Large intestine (tissue), 3 donors: ENCODE data around the gene TNKS2. TPM values are rescaled to one million over a fixed set of nuclear protein-coding genes. Genes with fewer than 3 reads are reported as not detected.

Experiments
- DNase-seq, 2 donors: peaks; one replicate each; pipeline versions ENCODE4 v3.0.0 to v3.0.0-alpha.2; 2013
- H3K27ac ChIP-seq: one replicate; pipeline ENCODE4 v1.5.1; 2013; ENCODE audit warnings: low read length
- H3K27me3 ChIP-seq: 2 replicates; pipeline ENCODE4 v1.6.1; 2013; ENCODE audit warnings: low read length; ENCODE audit not compliant: control insufficient read depth, insufficient read depth
- H3K36me3 ChIP-seq: 2 replicates; pipeline ENCODE4 v1.6.1; 2013; ENCODE audit warnings: low read length; ENCODE audit not compliant: control insufficient read depth, insufficient read depth
- H3K4me1 ChIP-seq: one replicate; pipeline ENCODE4 v1.6.1; 2013; ENCODE audit warnings: low read length; ENCODE audit not compliant: control insufficient read depth, insufficient read depth
- H3K4me3 ChIP-seq: one replicate; pipeline ENCODE4 v1.5.1; 2013; ENCODE audit warnings: low read length
- H3K9me3 ChIP-seq: one replicate; pipeline ENCODE4 v1.6.1; 2013; ENCODE audit warnings: mild to moderate bottlenecking, low read depth, low read length, moderate library complexity; ENCODE audit not compliant: control insufficient read depth
- WGBS: methylation state at CpG from one replicate; pipeline ENCODE4 v1.1.5; 2013; ENCODE audit warnings: low lambda C conversion rate; ENCODE audit not compliant: insufficient coverage; 5-methylcytosine and 5-hydroxymethylcytosine counted together
- polyA plus RNA-seq: library from polyadenylated mRNA; unstranded; fragments of 120-200 nt; gene quantifications from one replicate; pipeline ENCODE4 v1.2.1, GENCODE V29; 2013

The TNKS2 gene
- polyA plus RNA-seq, 1 donor, result 30.6 TPM

GRCh38 chr10:91771907-91772306, 26.3 kb upstream of the TNKS2 start:
- H3K4me3 ChIP-seq, result no peak overlapping the region
- no CpG with 5 or more reads among the region's 1 CpG for WGBS
- H3K27ac ChIP-seq, result no peak overlapping the region
- H3K4me1 ChIP-seq, result no peaks in the 10 kb centered on the region
- peaks cover 3% of the 10 kb centered on the region for H3K27me3 ChIP-seq
- no peaks in the 10 kb centered on the region for H3K36me3 ChIP-seq
- H3K9me3 ChIP-seq, result no peaks in the 10 kb centered on the region
- DNase-seq, result no peak

- no peaks in the 10 kb centered on the region for H3K4me1 ChIP-seq
- no peaks in the 10 kb centered on the region for H3K9me3 ChIP-seq
- H3K4me3 ChIP-seq, result no peak overlapping the region
- no peaks in the 10 kb centered on the region for H3K36me3 ChIP-seq
- H3K27me3 ChIP-seq, result peaks cover 3% of the 10 kb centered on the region
- no peak overlapping the region for H3K27ac ChIP-seq
- no peak for DNase-seq
- 100% methylated on average over 1 of the region's 2 CpGs for WGBS
These were observed 25.8 kb upstream of the TNKS2 start for GRCh38 chr10:91772461-91772860.

- no peak overlapping the region for H3K27ac ChIP-seq
- DNase-seq, result no peak
- H3K9me3 ChIP-seq, result no peaks in the 10 kb centered on the region
- no peaks in the 10 kb centered on the region for H3K36me3 ChIP-seq
- no CpG with 5 or more reads among the region's 1 CpG for WGBS
- peaks cover 3% of the 10 kb centered on the region for H3K27me3 ChIP-seq
- no peak overlapping the region for H3K4me3 ChIP-seq
- no peaks in the 10 kb centered on the region for H3K4me1 ChIP-seq
These were observed 25.4 kb upstream of the TNKS2 start for GRCh38 chr10:91772869-91773268.

GRCh38 chr10:91774571-91774970, 23.7 kb upstream of the TNKS2 start:
- no peaks in the 10 kb centered on the region for H3K36me3 ChIP-seq
- WGBS, result 100% methylated on average over 1 of the region's 2 CpGs

GRCh38 chr10:91775731-91776130, 22.5 kb upstream of the TNKS2 start:
- H3K27ac ChIP-seq, result no peak overlapping the region
- H3K9me3 ChIP-seq, result no peaks in the 10 kb centered on the region
- no peaks in the 10 kb centered on the region for H3K4me1 ChIP-seq
- no peak for DNase-seq
- H3K27me3 ChIP-seq, result peaks cover 3% of the 10 kb centered on the region
- H3K4me3 ChIP-seq, result no peak overlapping the region
- no CpG with 5 or more reads among the region's 2 CpGs for WGBS
- no peaks in the 10 kb centered on the region for H3K36me3 ChIP-seq

More at GRCh38 chr10:91774571-91774970, 23.7 kb upstream of the TNKS2 start:
- no peak for DNase-seq
- Histone ChIP-seq H3K27me3 (peaks cover 3% of the 10 kb centered on the region), H3K4me3 (no peak overlapping the region), H3K9me3 (no peaks in the 10 kb centered on the region), H3K27ac (no peak overlapping the region), H3K4me1 (no peaks in the 10 kb centered on the region)

- Histone ChIP-seq H3K36me3 (no peaks in the 10 kb centered on the region), H3K9me3 (no peaks in the 10 kb centered on the region), H3K27me3 (peaks cover 3% of the 10 kb centered on the region), H3K4me1 (no peaks in the 10 kb centered on the region), H3K4me3 (no peak overlapping the region), H3K27ac (no peak overlapping the region)
- DNase-seq, result no peak
- no CpG with 5 or more reads among the region's 3 CpGs for WGBS
These were observed 22.0 kb upstream of the TNKS2 start for GRCh38 chr10:91776266-91776665.

GRCh38 chr10:91778485-91778884, 19.7 kb upstream of the TNKS2 start:
- Histone ChIP-seq H3K36me3 (no peaks in the 10 kb centered on the region), H3K9me3 (no peaks in the 10 kb centered on the region), H3K4me1 (no peaks in the 10 kb centered on the region), H3K27ac (no peak overlapping the region), H3K4me3 (no peak overlapping the region), H3K27me3 (peaks cover 3% of the 10 kb centered on the region)
- no CpG with 5 or more reads among the region's 1 CpG for WGBS
- no peak for DNase-seq

- no peak overlapping the region for H3K27ac ChIP-seq
- H3K4me1 ChIP-seq, result no peaks in the 10 kb centered on the region
- no CpG with 5 or more reads among the region's 1 CpG for WGBS
- H3K4me3 ChIP-seq, result no peak overlapping the region
- DNase-seq, result no peak
- H3K27me3 ChIP-seq, result peaks cover 3% of the 10 kb centered on the region
- no peaks in the 10 kb centered on the region for H3K36me3 ChIP-seq
- H3K9me3 ChIP-seq, result no peaks in the 10 kb centered on the region
These were observed 19.1 kb upstream of the TNKS2 start for GRCh38 chr10:91779011-91779605.

GRCh38 chr10:91782539-91782938, 15.7 kb upstream of the TNKS2 start:
- Histone ChIP-seq H3K4me3 (no peak overlapping the region), H3K9me3 (no peaks in the 10 kb centered on the region), H3K27me3 (no peaks in the 10 kb centered on the region), H3K27ac (no peak overlapping the region), H3K36me3 (no peaks in the 10 kb centered on the region), H3K4me1 (no peaks in the 10 kb centered on the region)
- DNase-seq, result no peak
- no CpG with 5 or more reads among the region's 1 CpG for WGBS

- no peaks in the 10 kb centered on the region for H3K27me3 ChIP-seq
- 17% methylated on average over 1 of the region's 1 CpG for WGBS
- DNase-seq, result no peak
- H3K9me3 ChIP-seq, result no peaks in the 10 kb centered on the region
- H3K27ac ChIP-seq, result no peak overlapping the region
- no peaks in the 10 kb centered on the region for H3K36me3 ChIP-seq
- H3K4me1 ChIP-seq, result no peaks in the 10 kb centered on the region
- H3K4me3 ChIP-seq, result no peak overlapping the region
These were observed 12.4 kb upstream of the TNKS2 start for GRCh38 chr10:91785830-91786229.

GRCh38 chr10:91787258-91787657, 11.0 kb upstream of the TNKS2 start:
- no peak overlapping the region for H3K27ac ChIP-seq
- no CpG with 5 or more reads among the region's 2 CpGs for WGBS
- H3K4me3 ChIP-seq, result no peak overlapping the region
- no peaks in the 10 kb centered on the region for H3K27me3 ChIP-seq
- no peaks in the 10 kb centered on the region for H3K9me3 ChIP-seq
- DNase-seq, result no peak
- H3K4me1 ChIP-seq, result no peaks in the 10 kb centered on the region
- H3K36me3 ChIP-seq, result no peaks in the 10 kb centered on the region
